A172 (cell line): Measurements from ENCODE around the gene AKAP14. TPM values are rescaled to one million over a fixed set of nuclear protein-coding genes. Genes with fewer than 3 reads are reported as not detected.
"Not testable (repeated sequence)": the region's sequence is repeated elsewhere in the genome, so short reads cannot be mapped to it uniquely, and the experiment has no call there.

ENCODE experiments used
- DNase-seq: peaks from one replicate; pipeline ENCODE4 v3.0.0-alpha.2; 2015; ENCODE audit warnings: low spot score
- total RNA-seq: library from RNA; depleted of rRNA; stranded (reverse); fragments of >200 nt; shearing (Covaris generic); gene quantifications from 2 replicates; pipeline ENCODE4 v1.2.3, GENCODE V29; 2014; rRNA removed

The AKAP14 gene
- total RNA-seq = not detected in 2 replicates

- DNase-seq = no peak
Observed at GRCh38 chrX:119895843-119896326, at the start of gene AKAP14. TSS of gene AKAP14 (plus strand) at chrX:119895893. CDS start at chrX:119903224, 7,331 bp downstream.

- DNase-seq = peak; percentile 89
Observed at GRCh38 chrX:119852382-119853353, 43.0 kb upstream of the AKAP14 start, which contains the start of gene UPF3B. TSS of gene UPF3B (minus strand) at chrX:119852963. CDS start at chrX:119852928, 35 bp downstream.

DNA sequence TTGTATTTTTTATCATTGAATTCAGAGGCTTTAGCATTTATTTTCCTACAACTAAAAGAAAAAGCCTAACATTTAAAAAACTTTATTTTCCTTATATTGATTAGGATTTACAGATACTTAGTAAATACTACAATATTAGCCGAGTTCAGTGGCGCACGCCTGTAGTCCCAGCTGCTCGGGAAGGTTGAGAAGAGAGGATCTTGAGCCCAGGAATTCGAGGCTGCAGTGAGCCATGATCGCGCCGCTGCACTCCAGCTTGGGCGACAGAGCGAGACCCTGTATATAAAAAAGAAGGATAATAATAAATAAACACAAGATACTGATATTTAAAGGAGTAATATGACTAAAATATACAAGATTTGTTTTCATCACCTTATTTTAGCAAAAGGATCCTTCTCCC lies 42.2 kb upstream of the AKAP14 start:
- DNase-seq = no peak

- no peak for DNase-seq
Observed at GRCh38 chrX:119870626-119871131, 25.0 kb upstream of the AKAP14 start.

DNA sequence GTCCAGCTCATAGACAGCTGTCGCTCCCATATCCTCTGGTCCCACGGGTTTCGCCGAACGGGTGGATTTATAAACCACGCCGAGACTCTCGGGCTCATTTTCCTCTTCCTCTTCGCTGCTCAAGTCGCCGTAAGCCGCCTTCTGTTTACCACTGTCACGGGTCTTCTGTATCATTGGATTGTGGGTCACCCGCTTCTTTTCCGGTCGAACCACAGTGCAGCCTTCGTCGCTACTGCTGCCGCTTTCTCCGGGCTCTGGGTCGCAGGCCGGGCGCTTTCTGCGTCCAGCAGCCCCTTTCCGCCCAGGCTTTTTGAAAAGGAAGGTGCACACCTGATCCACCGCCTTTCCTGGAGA lies 24.5 kb upstream of the AKAP14 start:
- no peak for DNase-seq

DNA sequence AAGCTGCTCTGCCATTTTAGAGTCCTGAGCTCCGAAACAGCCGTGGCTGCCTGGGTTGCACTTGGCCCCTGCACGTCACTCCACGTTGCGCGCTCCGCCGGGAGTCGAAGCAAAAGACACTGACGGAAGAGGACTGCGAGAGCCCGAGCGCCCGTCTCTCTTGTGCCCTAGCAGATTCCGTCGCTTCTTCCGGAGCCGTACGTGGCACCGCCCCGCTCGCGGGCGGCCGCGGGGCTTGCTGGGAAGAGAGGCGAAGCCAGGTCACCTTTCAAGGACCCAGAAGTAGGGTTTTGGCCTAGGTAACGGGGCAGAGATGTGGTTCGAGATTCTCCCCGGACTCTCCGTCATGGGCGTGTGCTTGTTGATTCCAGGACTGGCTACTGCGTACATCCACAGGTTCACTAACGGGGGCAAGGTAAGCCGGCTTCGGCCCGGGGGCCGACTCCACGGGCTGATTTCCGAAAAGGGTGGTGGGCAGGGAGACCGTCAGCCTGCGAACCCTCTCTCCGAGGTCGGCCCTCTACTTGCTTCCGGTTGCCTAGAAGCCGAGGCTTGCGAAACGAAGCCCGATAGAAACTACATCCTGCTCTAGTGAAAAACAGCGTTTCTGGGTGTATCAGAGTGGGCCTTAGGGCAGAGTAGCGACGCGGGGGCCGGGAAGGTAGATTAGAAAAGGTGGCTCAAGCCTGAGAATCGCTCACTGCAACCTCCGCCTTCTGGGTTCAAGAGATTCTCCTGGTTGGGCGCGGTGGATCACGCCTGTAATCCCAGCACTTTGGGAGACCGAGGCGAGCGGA lies 23.9 kb upstream of the AKAP14 start, which contains the start of the genes NDUFA1 and RNF113A:
Gene NDUFA1, plus strand, starts transcription at position 234 of the 797 bp plus-strand sequence. Its CDS starts 80 bp downstream, at position 314.
Gene RNF113A, minus strand, starts transcription at position 135 of the 797 bp plus-strand sequence. Its CDS starts 120 bp downstream, at position 15.
- DNase-seq = peak; percentile 43

GRCh38 chrX:119878740-119879139 lies 17.0 kb upstream of the AKAP14 start:
- DNase-seq = no peak

- DNase-seq = no peak
Observed at GRCh38 chrX:119880076-119880475, 15.6 kb upstream of the AKAP14 start.

DNA sequence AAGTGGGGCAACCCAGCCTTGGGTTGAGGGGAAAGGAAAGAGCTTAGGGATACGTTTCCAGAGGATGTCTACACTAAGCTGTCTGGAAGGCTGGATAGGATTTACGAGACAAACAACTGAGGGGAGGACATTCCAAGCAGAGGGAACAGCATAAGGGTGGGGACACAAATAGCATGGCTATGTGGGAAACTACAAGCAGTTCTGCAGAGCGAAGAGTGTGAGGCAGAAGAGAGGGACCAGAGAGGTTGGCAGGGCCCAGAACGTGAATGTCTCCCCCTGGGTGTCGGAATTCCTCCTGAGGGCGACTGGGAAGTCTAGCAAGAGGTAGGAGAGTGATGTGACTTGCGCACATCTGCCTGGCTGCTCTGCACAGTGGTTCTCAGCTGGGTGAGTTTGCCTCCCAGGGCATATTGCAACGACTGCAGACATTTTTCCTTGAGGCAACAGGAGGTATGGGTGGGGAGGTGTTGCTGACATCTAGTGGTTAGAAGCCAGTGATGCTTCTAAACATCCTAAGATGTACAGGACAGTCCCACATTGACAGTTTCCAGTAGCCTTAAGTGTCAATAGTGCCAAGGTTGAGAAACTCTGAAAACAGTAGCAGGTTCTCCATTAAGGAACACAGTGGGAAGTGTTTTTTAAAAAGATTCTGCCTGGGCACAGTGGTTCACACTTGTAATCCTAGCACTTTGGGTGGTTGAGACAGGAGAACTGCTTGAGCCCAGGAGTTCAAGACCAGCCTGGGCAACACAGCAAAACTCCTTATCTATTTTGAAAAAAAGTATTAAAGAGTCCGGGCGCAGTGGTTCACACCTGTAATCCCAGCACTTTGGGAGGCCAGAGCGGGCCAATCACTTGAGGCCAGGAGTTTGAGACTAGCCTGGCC lies 14.9 kb upstream of the AKAP14 start:
- DNase-seq = peak; percentile 18

DNA sequence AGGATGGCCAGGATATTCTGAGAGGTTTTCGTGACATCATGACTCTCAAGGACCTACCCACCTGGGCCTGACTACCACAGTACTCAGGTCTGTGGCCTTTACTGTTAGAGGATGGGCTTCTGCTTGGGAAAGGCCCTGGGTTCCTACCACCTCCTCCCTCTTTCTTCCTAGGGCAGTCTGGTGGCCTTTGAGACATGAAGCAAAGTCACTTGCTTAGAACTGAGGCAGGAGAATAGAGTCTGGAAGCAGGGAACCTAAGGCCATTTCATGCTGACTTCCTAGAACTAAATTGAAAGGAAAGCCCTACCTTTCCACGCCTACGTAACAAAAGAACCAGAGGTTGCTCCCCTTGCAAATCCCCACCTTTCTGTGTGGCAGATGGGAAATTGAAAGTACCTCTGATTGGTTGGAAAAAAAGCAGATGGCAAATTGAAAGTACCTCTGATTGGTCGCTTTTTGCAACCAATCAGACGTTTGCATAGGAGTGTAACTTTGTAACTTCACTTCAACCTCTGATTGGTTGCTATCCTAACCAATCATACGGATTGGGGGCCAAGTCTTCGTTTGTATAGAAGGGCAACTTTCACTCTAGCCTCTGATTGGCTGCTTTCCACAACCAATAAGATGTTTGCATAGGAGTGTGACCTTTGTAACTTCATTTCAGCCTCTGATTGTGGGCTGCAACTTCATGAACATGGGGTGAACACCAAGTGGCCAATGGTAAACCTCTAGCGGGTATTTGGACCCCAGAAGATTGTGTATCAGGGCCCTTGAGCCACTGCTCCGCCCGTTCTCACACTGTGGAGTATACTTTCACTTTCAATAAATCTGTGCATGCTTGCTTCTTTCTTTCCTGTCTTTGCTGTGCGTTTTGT lies 9.9 kb upstream of the AKAP14 start:
- peak; percentile 90 for DNase-seq

DNA sequence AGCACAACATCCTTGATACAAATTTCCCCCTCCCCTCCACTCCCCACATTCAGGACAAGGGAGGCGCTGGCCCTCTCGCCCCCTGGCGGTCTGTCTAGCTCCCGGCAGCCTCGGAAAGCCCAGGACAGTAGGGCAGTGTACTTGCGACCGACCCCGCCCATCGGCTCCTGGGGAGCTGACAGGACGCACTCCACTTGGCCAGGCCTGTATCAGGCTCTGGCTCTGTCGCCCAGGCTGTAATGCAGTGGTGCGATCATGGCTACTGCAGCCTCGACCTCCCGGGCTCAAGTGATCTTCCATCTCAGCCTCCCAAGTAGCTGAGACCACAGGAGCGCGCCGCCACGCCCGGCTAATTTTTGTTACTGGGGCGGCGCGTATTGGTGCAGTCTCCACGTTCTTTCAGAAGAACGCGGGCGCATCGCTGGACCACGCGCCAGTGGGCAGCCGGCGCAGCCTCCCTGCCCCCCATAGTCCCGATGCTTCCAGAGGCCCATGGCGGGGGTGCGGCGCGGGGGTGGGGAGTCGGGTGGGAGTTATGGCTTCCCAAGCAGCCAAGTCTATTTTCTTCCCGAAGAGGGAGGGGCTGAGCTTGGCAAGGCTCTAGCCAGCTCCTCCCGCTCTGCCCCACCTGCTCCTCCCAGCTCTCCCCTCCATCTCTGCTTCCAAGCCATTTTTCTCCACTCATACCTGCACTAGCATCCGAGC lies 7.8 kb upstream of the AKAP14 start:
- peak; percentile 60 for DNase-seq

GRCh38 chrX:119890626-119891025 lies 5.1 kb upstream of the AKAP14 start:
- not testable (repeated sequence) for DNase-seq

DNA sequence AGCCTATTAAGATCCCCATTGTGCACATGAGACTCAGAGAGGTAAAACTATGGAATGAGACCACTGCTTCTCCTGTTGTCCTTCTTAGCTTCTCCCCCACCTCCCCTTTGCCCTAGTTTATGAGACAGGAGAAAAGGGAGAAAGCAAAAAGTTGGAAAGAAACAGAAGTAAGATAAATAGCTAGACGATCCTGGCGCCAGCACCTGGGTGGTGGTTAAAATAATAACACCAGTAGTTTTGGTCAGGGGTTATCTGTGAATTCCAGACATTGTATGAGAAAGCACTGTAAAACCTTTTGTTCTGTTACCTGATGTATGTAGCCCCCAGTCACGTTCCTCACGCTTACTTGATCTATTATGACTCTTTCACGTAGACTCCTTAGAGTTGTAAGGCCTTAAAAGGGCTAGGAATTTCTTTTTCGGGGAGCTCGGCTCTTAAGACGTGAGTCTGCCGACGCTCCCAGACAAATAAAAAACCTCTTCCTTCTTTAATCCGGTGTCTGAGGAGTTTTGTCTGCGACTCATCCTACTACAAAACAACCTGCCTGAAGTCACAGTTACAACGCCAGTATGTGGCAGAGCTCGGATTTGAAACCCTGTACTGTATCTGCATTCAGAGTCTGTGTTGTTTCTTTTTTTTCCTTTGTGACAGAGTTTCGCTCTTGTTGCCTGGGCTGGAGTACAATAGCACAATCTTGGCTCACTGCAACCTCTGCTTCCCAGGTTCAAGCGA lies 3.6 kb upstream of the AKAP14 start:
- DNase-seq = not testable (repeated sequence)

DNA sequence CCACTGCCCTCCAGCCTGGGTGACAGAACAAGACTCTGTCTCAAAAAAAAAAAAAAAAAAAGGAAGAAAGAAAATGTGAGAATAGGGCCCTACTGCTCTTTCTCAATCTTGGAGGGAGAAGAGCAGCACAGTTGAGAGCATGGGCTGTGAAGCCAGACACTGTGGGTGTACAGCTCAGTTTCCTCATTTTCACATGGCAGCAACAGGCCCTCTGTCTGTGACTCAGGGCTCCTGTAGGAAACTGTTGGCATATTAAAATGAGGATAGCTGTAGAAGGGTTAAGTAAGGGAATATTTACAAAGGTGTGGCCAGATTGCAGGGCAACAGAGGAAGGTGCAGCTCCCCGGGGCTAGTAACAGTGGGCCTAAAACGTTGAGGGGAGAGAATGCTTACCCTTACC lies 3.4 kb downstream of the AKAP14 start:
- DNase-seq = no peak

- no peak for DNase-seq
Observed at GRCh38 chrX:119900976-119901375, 5.3 kb downstream of the AKAP14 start.

GRCh38 chrX:119916310-119916709 lies 20.6 kb downstream of the AKAP14 start:
- no peak for DNase-seq

DNA sequence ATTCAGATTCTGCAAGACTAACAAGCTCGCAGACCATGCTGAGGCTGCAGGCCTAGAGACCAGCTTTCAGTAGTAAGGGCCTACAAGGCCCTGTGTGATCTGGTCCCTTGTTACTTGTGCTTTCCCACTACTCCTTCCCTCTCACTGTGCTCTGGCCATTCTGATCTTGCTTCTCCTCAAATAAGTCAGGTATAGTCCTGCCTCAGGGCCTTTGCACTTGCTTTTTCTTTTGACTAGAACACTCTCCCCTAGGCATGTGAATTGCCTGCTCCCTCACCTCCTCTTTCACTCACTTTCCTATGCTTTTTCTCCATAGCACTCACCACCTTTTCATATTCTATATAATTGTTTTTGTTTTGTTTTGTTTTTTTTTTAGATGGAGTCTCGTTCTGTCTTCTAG lies 22.2 kb downstream of the AKAP14 start:
- no peak for DNase-seq

DNA sequence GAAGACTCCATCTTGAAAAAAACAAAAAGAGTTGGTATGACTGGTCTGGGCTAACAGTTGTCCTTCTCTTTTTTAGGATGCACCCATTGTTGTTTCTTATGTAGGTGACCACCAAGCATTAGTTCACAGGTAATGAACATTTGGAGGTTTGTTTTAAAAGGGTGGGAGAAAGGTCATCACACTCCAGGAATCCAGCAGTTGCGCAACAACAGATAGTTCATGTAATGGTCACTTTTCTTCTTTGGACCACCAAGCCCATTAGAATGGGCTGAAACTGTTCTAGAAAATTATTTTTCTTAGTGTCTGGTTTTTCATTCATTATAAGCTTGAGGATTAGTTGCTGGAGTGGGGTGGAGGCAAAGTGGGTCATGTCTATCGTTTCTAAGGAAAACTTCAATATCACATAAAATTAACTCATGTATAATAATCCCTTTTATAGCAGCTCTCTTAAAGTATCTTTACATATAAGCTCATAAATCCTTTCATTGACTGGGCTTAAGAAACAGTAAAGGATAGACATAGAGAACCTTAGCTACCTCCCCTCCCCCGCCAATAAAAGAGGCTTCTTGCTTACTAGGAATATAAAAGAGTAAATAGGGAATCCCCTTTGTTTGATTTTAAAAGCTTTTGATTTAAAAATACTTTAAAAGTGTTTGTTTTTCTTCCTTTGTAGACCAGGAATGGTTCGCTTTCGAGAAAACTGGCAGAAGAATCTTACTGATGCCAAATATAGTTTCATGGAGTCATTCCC lies 24.3 kb downstream of the AKAP14 start:
- no peak for DNase-seq
